Thyroid gland (tissue), 4 donors: ENCODE measurements around the gene ATXN7L3.

Experiments used
- POLR2A ChIP-seq, 2 donors: fragments of 450-650 bp; IDR thresholded peaks; one replicate each; pipeline ENCODE4 v1.6.1; 2017; ENCODE audit warnings: antibody characterized with exemption in 2 of 2, mild to moderate bottlenecking in 2 of 2, moderate library complexity in 1 of 2
- TF ChIP-seq, protein P1 (sequence below), 6 experiments: fragments of 200-600 bp in 3 of 6; fragments of 450-650 bp in 3 of 6; sonication (generic) in 3 of 6; IDR thresholded peaks; one replicate each; pipeline ENCODE4 v1.5.1; 2016 to 2019; ENCODE audit warnings: antibody characterized with exemption in 6 of 6, mild to moderate bottlenecking in 2 of 6, inconsistent platforms in 1 of 6, moderate library complexity in 1 of 6

DNA sequence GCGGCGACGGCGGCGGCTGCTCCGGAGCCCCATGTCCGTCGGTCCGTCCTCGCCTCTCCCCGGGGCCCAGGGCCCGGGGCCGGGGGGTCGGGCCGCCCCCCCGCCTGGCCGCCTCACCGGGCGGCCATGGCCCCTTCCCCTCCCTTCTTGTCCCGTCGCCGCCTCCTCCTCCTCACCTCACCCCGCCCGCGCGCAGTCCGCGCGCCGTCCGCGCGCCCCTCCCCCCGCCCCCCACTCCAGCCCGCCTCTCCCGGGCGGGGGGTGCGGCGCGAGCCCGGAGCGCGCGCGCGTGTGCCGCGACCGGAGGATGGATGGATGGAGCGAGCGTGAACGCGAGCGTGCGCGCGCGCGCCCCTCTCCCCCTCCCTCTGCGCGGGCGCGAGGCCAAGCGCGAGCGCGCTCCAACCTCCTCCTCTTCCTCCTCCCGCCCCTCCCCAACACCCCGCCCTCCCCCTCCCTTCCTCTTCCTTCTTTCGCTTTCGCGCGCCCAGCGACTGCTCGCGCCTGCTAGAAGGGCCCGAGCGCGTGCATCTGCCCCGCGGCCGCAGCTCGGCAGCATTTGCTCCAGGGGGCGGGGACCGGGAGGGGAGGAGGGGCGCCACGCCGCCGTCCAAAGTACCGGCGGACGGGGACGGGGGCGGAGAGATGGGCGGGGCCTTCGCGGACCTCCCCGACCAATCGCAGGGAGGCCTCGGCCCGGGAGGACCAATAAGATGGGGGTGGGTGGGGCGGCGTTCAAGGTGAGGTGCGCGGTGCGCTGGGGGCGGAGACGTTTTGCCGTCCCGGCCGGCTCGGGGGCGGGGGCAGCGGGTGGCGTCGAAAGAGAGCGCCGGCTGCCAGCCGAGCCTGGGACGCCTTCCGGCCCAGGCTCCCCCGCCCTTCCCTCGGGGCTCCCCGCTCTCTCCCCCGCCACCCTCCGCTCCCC lies at the start of gene ATXN7L3:
- TF ChIP-seq, protein P1, sequence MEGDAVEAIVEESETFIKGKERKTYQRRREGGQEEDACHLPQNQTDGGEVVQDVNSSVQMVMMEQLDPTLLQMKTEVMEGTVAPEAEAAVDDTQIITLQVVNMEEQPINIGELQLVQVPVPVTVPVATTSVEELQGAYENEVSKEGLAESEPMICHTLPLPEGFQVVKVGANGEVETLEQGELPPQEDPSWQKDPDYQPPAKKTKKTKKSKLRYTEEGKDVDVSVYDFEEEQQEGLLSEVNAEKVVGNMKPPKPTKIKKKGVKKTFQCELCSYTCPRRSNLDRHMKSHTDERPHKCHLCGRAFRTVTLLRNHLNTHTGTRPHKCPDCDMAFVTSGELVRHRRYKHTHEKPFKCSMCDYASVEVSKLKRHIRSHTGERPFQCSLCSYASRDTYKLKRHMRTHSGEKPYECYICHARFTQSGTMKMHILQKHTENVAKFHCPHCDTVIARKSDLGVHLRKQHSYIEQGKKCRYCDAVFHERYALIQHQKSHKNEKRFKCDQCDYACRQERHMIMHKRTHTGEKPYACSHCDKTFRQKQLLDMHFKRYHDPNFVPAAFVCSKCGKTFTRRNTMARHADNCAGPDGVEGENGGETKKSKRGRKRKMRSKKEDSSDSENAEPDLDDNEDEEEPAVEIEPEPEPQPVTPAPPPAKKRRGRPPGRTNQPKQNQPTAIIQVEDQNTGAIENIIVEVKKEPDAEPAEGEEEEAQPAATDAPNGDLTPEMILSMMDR (IDR thresholded peaks at IDR 0.05), result no peak
- peak in 1 of 2 donors; percentile 22 for TF ChIP-seq POLR2A (IDR thresholded peaks at IDR 0.05)
